Osteoblast (primary cell): ENCODE results near the gene JDP2. TPM values are rescaled to one million over a fixed set of nuclear protein-coding genes. Genes with fewer than 3 reads are reported as not detected.
"Not testable (repeated sequence)": the region's sequence is repeated elsewhere in the genome, so short reads cannot be mapped to it uniquely, and the experiment has no call there.

Experiments
- DNase-seq: peaks from one replicate; pipeline ENCODE4 v3.0.0; 2011; ENCODE audit warnings: low spot score, mixed read lengths; ENCODE audit not compliant: insufficient read length; ENCODE audit errors: missing footprints
- H2AFZ ChIP-seq: 2 replicates; pipeline ENCODE4 v1.6.0; 2011; ENCODE audit warnings: mild to moderate bottlenecking, low read length
- H3K27ac ChIP-seq: 2 replicates; pipeline ENCODE4 v1.5.1; 2011; ENCODE audit warnings: mild to moderate bottlenecking, low read depth, low read length, moderate library complexity
- H3K27me3 ChIP-seq: 2 replicates; pipeline ENCODE4 v1.6.0; 2012; ENCODE audit warnings: mild to moderate bottlenecking, control low read depth, inconsistent platforms, low read length, moderate library complexity; ENCODE audit not compliant: insufficient read depth
- H3K36me3 ChIP-seq: 2 replicates; pipeline ENCODE4 v1.5.1; 2011; ENCODE audit warnings: mild to moderate bottlenecking, low read length, control low read depth, moderate library complexity; ENCODE audit not compliant: insufficient read depth
- H3K4me1 ChIP-seq: 2 replicates; pipeline ENCODE4 v1.5.1; 2011; ENCODE audit warnings: mild to moderate bottlenecking, low read length, control low read depth, moderate library complexity; ENCODE audit not compliant: insufficient read depth
- H3K4me2 ChIP-seq: 2 replicates; pipeline ENCODE4 v1.6.0; 2011; ENCODE audit warnings: mild to moderate bottlenecking, low read length; ENCODE audit not compliant: insufficient read depth
- H3K4me3 ChIP-seq: fragments of 200-600 bp; sonication (generic); 3 replicates; pipeline ENCODE4 v1.5.1; 2012; ENCODE audit warnings: mild to moderate bottlenecking, low read length, inconsistent platforms; ENCODE audit not compliant: insufficient read depth
- H3K79me2 ChIP-seq: 2 replicates; pipeline ENCODE4 v1.6.0; 2012; ENCODE audit warnings: mild to moderate bottlenecking, low read length, control low read depth, inconsistent platforms; ENCODE audit not compliant: insufficient read depth
- H3K9me3 ChIP-seq: 2 replicates; pipeline ENCODE4 v1.5.1; 2011; ENCODE audit warnings: low read depth, low read length, control low read depth
- H4K20me1 ChIP-seq: 2 replicates; pipeline ENCODE4 v1.6.0; 2012; ENCODE audit warnings: mild to moderate bottlenecking, low read length, control low read depth; ENCODE audit not compliant: insufficient read depth
- total RNA-seq: library from RNA; depleted of rRNA; stranded (reverse); fragments of >200 nt; gene quantifications from 2 replicates; pipeline ENCODE4 v1.2.3, GENCODE V29; 2012
- TF ChIP-seq, protein P1 (sequence below): IDR thresholded peaks from 2 replicates; pipeline ENCODE4 v1.5.1; 2011; ENCODE audit warnings: mild to moderate bottlenecking, low read depth, low read length, moderate library complexity; ENCODE audit errors: extremely low read depth

The JDP2 gene
- total RNA-seq, 1 donor, result 77.1 TPM

DNA sequence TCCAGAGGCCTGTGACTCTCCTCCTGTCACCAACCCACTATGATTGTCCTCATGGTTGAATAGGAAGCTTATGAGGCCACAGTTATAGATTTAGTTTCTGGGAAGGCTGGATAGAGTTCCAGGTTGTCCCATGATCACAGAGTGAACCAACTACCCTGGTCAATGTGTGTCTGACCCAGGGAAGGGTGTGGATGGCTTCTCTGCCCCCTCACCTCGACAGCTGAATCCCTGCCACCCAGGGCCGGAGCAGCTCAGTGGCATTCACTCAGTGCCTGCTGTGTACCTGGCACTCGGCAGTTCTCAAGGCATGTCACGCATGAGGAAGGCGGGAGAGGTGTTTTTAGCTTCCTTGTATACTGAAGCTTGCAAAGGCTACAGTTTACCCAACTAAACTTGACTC is 43.2 kb downstream of the JDP2 start:
- peaks cover 39% of the 10 kb centered on the region for H3K36me3 ChIP-seq

DNA sequence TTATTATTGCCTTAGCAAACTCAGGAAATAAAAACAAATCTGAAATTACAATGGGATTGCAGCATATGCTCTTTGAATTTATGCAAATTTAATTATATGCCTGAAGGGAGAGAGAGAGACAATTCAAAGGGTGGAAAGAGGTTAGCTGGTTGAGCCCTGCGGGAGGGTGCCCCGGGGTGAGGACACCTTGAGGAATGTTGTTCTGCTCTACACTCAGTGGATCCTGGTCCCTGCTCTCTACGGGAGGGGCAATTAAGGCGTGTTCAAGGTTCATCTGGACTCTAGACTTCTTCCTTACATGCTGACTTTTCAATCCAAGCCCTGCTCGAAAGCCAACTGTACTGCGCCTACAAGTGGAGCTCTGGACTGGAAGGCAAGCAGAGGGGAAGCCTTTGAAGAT is 46.3 kb downstream of the JDP2 start:
- not testable (repeated sequence) for H3K27ac ChIP-seq, H3K27me3 ChIP-seq, H3K79me2 ChIP-seq, H3K4me2 ChIP-seq, H3K9me3 ChIP-seq, H2AFZ ChIP-seq, H3K4me1 ChIP-seq, H4K20me1 ChIP-seq, H3K4me3 ChIP-seq, DNase-seq
- H3K36me3 ChIP-seq, result peaks cover 39% of the 10 kb centered on the region

More for the DNA sequence above, 43.2 kb downstream of the JDP2 start:
- no peak overlapping the region for H3K27ac ChIP-seq
- H2AFZ ChIP-seq, result no peak overlapping the region
- DNase-seq, result no peak
- H3K27me3 ChIP-seq, result no peaks in the 10 kb centered on the region
- H3K4me3 ChIP-seq, result no peak overlapping the region
- TF ChIP-seq, protein P1, sequence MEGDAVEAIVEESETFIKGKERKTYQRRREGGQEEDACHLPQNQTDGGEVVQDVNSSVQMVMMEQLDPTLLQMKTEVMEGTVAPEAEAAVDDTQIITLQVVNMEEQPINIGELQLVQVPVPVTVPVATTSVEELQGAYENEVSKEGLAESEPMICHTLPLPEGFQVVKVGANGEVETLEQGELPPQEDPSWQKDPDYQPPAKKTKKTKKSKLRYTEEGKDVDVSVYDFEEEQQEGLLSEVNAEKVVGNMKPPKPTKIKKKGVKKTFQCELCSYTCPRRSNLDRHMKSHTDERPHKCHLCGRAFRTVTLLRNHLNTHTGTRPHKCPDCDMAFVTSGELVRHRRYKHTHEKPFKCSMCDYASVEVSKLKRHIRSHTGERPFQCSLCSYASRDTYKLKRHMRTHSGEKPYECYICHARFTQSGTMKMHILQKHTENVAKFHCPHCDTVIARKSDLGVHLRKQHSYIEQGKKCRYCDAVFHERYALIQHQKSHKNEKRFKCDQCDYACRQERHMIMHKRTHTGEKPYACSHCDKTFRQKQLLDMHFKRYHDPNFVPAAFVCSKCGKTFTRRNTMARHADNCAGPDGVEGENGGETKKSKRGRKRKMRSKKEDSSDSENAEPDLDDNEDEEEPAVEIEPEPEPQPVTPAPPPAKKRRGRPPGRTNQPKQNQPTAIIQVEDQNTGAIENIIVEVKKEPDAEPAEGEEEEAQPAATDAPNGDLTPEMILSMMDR, result no peak
- H3K9me3 ChIP-seq, result no peaks in the 10 kb centered on the region
- H3K4me1 ChIP-seq, result no peaks in the 10 kb centered on the region
- H4K20me1 ChIP-seq, result no peaks in the 10 kb centered on the region
- no peaks in the 10 kb centered on the region for H3K79me2 ChIP-seq
- H3K4me2 ChIP-seq, result no peak overlapping the region

DNA sequence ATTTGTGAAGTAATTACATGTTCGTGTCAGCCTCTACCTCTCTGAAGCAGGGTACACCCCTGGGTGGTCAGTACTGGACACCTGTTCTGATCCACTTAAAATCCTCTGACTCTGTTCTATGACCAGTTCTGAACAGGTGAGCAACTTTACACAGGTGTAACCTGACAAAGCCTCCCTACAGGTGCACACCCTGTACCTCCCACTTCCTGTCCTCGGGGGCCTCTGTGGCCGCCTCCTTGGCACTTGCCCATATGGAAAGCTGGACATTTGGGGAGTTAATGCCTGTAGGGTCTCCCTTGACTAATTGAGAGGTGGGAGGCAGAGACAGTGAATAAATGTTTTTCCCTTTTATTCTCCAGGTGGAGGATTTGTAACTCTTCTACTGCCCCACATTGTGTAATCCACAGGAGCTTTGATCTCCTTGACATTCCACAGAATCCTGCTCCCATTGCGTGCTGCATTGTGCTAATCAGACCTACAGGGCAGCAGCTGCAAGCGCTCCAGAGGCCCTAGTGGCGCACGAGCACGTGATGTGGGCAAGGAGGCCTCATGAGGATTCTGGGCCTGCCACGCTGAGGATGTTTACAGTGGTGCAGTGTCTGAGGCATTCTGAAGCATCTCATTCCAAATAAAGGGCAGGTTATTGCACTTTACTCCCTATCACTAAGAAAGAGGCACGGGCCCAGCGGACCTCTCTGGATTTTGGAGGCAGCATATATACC is 48.6 kb downstream of the JDP2 start:
- Histone ChIP-seq H3K27me3 (peaks cover 5% of the 10 kb centered on the region), H3K79me2 (no peaks in the 10 kb centered on the region), H3K4me1 (no peaks in the 10 kb centered on the region), H2AFZ (no peak overlapping the region), H3K27ac (no peak overlapping the region), H3K4me2 (no peak overlapping the region), H4K20me1 (no peaks in the 10 kb centered on the region), H3K9me3 (no peaks in the 10 kb centered on the region), H3K36me3 (peaks cover 21% of the 10 kb centered on the region), H3K4me3 (no peak overlapping the region)
- no peak for DNase-seq
- TF ChIP-seq, protein P1, result no peak

DNA sequence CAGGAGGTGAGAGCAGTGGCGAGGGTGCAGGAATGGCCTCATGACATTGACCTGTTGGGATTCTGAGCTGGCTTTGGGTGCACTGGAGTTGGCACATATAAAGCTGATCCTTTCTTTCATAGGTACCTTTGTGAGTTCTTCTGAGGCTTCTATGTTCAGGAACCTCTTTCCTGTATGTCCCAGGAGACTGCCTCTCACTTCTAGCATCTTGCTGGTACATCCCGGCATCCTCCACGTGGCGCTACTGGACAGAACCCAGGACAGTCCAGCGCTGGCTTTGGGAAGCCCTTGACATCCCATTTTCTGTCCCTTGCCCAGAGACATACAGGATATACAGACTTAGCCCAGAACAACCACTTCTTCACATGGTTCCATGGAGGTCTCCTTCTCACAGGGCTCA is 50.1 kb downstream of the JDP2 start:
- no peak overlapping the region for H2AFZ ChIP-seq
- H3K4me3 ChIP-seq, result no peak overlapping the region
- DNase-seq, result no peak
- TF ChIP-seq, protein P1, result no peak
- peaks cover 7% of the 10 kb centered on the region for H3K36me3 ChIP-seq
- H3K79me2 ChIP-seq, result no peaks in the 10 kb centered on the region
- H3K4me2 ChIP-seq, result no peak overlapping the region
- no peaks in the 10 kb centered on the region for H3K9me3 ChIP-seq
- H3K27ac ChIP-seq, result no peak overlapping the region
- H3K27me3 ChIP-seq, result peaks cover 5% of the 10 kb centered on the region
- H3K4me1 ChIP-seq, result no peaks in the 10 kb centered on the region
- no peaks in the 10 kb centered on the region for H4K20me1 ChIP-seq
